GM18502 (cell line): Measurements from ENCODE around the gene TOGARAM2.
A peak's percentile ranks its signal among the peaks of the same experiment; 100 is the strongest.
"Not testable (repeated sequence)": the region's sequence is repeated elsewhere in the genome, so short reads cannot be mapped to it uniquely, and the experiment has no call there.

Source experiments
- ATAC-seq: cut with Tn5 transposase; IDR thresholded peaks from one replicate; pipeline ENCODE4 v1.9.1; 2021; ENCODE audit warnings: mild to moderate bottlenecking; ENCODE audit not compliant: unreplicated experiment, poor library complexity

Gene TOGARAM2

GRCh38 chr2:29066997-29067605 lies 86.0 kb downstream of the TOGARAM2 start:
- ATAC-seq: no peak

GRCh38 chr2:29068513-29068912 lies 87.4 kb downstream of the TOGARAM2 start:
- ATAC-seq: no peak

DNA sequence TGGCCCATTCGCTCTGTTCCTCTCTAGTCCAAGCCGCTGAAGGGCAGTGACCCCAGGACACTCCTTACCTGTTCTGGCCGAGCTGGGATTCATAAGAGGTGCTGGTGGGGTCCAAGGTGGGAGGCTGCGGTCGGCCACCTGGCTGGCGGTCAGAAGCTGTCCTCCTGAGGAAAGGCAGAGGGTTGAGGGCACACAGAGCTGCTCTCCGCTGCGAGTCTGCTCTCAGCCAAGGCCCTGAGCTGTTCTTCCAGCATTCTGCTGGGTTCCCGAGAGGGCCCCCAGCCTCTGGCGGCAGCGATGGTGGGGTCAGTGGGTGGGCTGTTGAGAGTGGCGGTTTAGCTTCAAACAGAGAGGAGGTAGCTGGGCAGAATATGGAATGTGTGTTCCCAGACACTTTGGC lies 89.4 kb downstream of the TOGARAM2 start:
- no peak for ATAC-seq

DNA sequence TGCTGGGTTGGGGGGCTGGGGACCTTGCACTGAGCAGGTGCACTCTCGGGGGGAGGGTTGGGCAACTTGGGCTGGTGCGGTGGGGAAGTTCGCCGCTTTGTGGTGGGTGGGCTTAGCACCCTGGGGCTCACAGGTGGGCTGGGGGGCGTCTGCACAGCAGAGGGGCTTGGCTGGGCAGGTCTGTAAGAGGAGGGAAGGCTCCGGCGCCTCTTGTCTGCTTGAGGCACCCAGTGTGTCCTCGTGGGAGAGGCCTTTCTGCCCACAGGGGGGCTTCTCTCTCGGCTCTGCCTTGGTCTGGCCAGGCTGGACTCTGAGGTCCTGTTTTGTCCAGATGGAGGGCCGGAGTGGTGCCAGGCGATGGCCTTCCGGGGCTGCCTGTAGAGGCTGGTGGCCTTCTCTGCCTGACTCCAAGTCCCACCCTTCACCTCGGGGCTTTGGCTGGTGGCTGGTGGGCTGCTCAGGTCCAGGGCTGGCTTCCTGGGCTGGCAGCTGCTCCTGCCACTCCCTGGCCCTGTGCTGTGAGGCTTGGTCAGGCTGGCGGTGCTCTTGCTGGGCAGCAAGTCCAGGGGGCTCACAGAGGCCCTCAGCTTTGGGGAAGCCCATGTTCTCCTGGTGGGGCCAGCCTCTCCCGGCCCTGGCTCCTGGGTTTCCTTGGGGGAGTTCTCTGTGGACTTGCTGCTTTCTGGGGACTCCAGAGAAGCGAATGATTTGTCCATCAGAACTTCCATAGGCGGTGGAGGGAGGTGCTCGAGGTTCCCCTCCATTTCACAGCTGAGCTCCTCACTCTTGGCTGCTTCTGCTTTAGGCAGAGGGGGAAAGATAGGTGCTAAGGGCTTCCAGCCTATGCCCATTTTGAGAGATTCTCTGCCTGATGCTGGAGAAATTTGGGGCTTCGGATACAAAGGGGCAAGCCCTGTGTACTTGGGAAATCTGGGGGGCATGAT lies 90.2 kb downstream of the TOGARAM2 start:
- no peak for ATAC-seq

GRCh38 chr2:29072251-29072650 lies 91.2 kb downstream of the TOGARAM2 start:
- no peak for ATAC-seq

GRCh38 chr2:29072971-29073725 lies 92.0 kb downstream of the TOGARAM2 start:
- no peak for ATAC-seq

GRCh38 chr2:29073933-29074332 lies 92.8 kb downstream of the TOGARAM2 start:
- ATAC-seq: no peak

GRCh38 chr2:29074411-29074810 lies 93.3 kb downstream of the TOGARAM2 start, which contains the start of gene PCARE:
PCARE (minus strand) TSS chr2:29074523; CDS start chr2:29074261, 262 bp downstream.
- ATAC-seq: no peak

DNA sequence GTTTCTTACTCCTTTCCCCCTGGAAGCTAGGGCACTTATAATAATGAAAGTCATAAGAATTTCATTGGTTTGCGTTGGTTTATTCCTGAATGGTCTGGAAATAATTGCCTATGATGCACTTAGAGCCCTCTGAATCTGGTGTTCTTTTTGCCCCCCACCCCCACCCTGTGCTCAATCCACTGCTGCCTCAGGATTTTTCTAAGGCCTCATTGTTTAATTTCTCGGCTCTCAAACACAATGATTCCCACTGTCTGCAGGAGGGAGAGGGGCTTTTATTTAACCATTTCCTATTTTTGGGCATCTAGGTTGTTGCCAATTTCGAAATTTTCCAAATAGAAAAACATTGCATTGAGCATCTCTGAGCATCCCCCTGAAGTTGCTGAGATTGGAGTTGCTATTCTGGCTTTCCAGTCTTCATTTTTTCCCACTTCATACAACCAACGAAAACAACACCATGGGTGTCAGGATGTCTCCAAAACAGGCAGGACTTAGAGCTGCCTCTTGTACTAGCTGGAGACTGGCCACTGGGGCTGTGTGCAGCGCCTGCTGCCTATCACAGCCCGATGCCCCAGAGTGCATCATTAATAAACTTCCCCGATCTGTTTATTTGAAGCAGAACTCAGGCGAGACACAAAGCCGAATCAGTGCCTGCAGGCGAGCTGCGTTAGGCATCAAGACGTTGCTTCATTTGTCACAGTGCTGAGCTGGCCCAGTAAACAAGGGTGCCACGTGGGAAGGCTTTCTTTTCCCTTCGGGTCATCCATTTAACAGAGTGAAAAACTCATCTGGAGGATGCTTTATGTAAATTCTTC lies 95.0 kb downstream of the TOGARAM2 start:
- no peak for ATAC-seq

GRCh38 chr2:29079887-29080286 lies 98.8 kb downstream of the TOGARAM2 start:
- ATAC-seq: no peak

DNA sequence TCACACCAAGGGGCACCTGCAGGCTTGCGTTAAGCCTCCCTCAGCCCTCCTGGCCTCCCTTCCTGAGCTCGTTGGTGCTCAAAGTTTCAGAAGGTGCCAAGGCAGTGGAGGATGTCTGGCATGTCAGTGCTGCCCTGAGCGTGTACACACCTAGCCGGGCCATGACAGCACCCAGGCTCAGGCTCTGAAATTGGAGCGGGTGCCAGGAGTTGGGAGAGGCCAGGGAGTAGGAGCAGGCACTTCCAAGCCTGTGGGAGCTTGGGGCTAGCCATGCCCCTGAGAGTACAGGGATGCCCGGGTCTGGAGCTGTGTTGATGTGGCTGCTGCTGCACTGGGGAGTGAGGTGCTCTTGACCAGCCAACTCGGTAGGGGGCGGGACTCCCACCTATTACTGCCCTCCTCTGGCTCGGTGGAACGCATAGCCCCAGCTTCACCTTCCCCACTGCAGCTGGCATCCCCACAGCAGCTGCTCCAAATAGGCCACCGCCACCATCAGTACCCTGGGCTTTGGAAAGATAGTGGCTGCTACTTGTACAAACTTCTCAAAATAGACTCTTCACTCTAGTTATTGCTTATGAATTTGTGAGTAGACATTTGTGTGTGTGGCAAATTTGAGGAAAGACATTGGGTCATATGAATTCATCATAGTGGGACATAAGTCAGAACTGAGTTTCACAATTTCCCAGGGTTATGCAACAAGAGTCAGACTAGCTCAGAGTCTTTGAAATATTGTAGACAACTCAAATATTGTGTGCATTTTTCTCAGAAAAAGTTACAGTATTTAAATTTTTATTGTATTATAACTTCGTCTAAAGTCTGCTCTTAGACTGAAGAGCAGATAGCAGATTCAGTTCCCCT lies 100.0 kb downstream of the TOGARAM2 start:
- no peak for ATAC-seq

DNA sequence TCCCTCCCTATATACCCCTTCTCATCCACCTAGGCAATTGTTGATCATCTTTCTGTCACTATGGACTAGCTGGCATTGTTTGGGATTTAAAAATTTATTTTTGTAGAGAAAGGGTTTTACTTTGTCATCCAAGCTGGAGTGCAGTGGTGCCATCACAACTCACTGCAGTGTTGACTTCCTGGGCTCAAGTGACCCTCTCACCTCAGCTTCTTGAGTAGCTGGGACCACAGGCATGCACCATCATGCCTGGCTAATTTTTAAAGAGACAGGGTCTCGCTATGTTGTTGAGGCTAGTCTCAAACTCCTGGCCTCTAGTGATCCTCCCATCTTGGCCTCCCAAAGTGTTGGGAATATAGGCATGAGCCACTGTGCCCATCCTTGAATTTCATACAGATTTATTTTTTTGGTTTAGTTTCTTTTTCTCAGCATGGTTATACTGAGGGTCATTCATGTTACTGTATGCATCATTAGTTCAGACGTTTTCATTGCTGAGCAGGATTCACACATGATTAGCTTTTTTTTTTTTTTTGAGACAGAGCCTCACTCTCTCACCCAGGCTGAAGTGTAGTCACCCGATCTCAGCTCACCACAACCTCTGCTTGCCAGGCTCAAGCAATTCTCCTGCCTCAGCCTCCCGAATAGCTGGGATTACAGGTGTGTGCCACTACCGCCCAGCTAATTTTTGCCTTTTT lies 101.9 kb downstream of the TOGARAM2 start:
- ATAC-seq: peak; percentile 71

DNA sequence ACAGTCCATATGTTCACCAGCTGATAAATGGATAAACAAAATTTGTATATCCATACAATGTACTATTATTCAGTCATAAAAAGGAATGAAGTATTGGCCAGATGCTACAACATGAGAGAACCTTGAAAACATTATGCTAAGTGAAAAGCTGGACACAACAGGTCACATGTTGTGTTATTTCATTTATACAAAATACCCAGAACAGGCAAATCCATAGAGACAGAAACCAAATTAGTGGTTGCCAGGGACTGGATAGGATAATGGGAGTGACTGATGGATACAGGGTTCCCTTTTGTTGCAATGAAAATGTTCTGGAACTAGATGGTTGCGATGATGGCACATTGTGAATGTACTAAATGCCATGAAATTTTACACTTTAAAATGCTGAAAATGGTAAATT lies 103.5 kb downstream of the TOGARAM2 start:
- no peak for ATAC-seq

DNA sequence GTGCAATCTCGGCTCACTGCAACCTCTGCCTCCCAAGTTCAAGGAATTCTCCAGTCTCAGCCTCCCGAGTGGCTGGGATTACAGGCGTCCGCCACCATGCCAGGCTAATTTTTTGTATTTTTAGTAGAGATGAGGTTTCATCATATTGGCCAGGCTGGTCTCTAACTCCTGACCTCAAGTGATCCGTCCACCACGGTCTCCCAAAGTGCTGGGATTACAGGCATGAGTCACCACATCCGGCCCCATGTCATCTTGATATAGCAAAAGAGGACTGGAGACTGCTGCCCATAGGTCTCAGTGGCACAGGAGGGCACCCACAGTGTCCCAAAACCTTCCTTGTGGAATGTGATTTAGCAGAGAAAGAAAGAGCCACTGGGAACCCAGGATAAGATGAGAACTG lies 109.2 kb downstream of the TOGARAM2 start:
- not testable (repeated sequence) for ATAC-seq

- no peak for ATAC-seq
Measured at GRCh38 chr2:29096969-29097368, 115.9 kb downstream of the TOGARAM2 start.

DNA sequence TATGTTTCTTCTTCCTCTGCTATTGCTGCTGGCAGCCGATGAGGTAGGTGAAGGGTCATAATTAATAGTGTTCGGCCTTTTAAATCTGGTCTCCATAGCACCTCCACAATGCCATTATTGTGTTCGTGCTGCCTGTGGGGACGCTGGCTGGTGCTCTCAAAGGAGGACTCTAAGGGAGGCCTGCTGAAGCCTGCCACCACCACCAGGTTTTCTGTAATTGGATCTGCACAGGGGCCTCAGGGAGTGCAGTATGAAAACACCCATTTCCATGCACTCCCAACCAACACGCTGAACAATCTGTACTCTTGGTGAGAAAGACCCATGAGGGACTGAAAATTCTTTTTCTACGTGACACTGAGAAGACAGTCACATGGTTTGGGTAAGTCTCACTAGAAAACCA lies 116.5 kb downstream of the TOGARAM2 start:
- no peak for ATAC-seq

DNA sequence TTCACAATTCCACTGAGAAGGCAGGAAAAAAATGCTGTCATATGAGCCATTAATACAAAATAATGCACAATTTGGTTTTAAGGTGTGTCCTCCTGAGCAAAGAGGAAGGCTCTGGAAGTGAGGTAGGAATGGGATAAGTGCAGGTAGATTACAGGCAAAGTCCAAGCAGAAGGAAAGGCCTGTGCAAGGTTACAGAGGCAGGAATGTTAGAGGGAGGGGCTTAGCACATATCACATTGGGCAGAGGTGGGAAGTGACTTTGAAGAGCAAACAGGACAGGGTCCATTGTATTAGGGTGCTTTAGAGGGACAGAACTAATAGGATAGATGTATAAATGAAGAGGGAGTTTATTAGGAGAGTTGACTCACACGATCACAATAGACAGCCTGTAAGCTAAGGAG lies 119.5 kb downstream of the TOGARAM2 start:
- ATAC-seq: no peak
